ENCODE results near the gene ADTRP.

ADTRP gene

DNA sequence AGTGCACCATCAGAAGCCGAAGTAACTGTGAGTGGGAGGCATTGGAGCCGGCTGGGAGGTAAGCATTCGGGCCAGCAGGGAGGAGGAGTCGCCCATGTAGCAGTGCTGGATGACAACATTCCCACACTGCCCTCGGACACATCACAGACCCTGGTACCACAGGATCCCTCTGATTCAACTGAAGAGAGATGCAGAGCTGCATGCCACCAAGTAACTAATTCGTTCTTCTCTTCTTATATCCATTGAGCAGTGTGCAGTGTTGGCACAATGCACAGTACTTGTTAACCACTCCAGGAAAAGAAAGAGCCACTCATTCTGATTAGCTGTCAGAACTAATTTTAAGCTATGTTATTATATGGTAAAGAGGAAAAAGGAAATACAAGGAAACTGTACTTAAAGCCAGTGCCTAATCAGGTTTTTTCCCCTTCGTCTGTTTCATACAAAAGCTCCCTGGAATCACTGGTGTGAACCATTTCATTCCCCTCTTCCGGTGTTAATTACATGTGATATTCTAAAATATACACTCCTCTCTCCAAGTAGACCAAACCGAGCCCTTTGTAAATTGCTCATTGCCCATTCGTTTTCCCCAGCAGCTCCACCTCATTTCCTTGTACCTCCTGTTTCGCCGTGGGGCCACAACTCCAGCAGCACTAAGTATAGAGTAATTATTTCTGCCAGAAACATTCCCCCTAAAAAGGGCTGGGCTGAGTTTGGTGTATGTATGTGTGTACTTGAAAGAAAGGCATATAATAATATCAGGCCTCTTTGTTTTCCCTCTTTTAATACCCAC lies 32.4 kb upstream of the ADTRP start:
- H3K4me3 ChIP-seq (replicated peaks in 1 of 2; ENCODE audit: low read depth in 2 of 2, low read length in 2 of 2), result no peak overlapping the region
- TF ChIP-seq, protein P1, sequence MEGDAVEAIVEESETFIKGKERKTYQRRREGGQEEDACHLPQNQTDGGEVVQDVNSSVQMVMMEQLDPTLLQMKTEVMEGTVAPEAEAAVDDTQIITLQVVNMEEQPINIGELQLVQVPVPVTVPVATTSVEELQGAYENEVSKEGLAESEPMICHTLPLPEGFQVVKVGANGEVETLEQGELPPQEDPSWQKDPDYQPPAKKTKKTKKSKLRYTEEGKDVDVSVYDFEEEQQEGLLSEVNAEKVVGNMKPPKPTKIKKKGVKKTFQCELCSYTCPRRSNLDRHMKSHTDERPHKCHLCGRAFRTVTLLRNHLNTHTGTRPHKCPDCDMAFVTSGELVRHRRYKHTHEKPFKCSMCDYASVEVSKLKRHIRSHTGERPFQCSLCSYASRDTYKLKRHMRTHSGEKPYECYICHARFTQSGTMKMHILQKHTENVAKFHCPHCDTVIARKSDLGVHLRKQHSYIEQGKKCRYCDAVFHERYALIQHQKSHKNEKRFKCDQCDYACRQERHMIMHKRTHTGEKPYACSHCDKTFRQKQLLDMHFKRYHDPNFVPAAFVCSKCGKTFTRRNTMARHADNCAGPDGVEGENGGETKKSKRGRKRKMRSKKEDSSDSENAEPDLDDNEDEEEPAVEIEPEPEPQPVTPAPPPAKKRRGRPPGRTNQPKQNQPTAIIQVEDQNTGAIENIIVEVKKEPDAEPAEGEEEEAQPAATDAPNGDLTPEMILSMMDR (IDR thresholded peaks at IDR 0.05; ENCODE audit: low read depth, low read length), result no peak
- DNase-seq (ENCODE audit: low read depth in 2 of 2), result peak; percentile 23 to 41

DNA sequence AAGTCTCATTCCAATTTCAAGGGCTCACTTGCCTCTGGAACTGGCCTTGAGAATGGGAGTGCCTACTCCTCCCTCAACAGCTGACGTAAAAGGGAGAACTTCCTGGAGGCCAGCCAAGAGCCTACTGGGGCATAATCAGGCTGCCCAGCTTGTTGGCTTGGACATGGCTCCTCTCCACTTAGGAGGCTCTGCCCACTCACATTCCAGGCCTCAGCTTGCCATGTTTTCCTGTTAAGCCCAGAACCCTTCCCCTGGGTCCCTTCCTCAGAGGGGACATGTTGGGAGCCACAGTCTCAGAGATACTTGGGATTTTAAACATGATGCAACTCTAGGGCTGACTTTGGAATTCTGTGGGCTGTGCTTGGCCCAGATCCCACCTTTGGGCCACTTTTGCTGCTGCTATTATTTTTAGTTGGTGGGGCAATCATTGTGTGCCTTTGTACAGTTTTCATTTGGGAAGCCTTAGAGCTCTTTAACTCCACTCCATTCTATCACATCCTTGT lies 31.5 kb upstream of the ADTRP start:
- TF ChIP-seq, protein P1 (IDR thresholded peaks at IDR 0.05; ENCODE audit: low read depth, low read length), result no peak
- peak; percentile 89 to 96 for DNase-seq (ENCODE audit: low read depth in 2 of 2)
- H3K4me3 ChIP-seq (replicated peaks in 1 of 2; ENCODE audit: low read depth in 2 of 2, low read length in 2 of 2), result no peak overlapping the region

DNA sequence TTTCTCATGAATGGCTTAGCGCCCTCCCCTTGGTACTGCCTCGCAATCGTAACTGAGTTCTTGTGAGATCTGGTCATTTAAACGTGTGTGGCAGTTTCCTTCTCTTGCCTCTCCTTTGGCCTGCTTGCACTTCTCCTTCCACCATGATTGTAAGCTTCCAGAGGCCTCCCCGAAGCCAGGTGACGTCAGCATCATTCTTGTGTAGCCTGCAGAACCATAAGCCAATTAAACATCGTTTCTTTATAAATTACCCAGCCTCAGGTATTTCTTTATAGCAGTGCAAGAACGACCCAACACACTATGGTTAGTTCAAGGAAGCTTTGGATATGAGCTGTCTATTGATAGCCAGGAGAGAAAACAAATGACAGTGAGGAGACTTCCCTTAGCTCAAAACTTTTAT lies 29.5 kb upstream of the ADTRP start:
- DNase-seq (ENCODE audit: low read depth in 2 of 2), result no peak
- TF ChIP-seq, protein P1 (IDR thresholded peaks at IDR 0.05; ENCODE audit: low read depth, low read length), result no peak

DNA sequence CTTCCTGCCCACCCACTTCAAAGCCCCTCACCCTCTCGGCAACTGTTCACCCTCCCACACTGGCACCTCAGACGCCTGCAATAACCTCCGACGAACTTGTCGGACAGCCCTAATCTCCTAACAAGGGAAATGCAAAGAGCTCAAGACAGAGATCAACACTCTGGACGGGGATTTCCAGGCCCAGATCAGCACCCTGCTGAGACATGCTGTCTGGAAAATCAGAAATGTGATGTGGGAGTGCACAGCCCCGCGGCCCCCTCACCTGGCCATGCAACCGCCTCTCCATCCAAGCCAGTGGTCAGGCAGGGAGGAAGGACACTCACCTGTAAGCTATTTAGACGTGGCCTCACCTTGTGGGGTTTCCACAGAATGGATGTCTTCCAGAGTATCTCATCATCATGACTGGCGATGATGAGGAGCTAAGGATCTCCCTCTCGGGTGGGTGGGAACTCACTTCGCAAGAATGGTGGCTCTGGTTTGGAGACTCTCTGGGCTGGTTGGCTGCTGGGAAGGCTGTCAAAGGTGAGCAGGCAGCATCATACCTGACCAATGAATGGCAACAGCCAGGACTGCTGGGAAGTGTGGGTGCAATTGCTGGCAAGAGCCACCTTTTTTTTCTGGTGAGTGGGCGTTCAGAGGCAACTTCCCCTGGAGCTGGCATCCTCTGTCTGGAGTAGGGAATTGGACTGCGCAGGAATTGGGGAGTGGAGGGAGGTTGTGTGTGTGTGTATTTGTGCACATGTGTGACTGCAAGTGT lies 28.1 kb upstream of the ADTRP start:
- DNase-seq (ENCODE audit: low read depth in 2 of 2), result no peak
- TF ChIP-seq, protein P1 (IDR thresholded peaks at IDR 0.05; ENCODE audit: low read depth, low read length), result no peak
- no peak overlapping the region for H3K4me3 ChIP-seq (replicated peaks in 1 of 2; ENCODE audit: low read depth in 2 of 2, low read length in 2 of 2)

More for the DNA sequence above, 29.5 kb upstream of the ADTRP start:
- no peak overlapping the region for H3K4me3 ChIP-seq (replicated peaks in 1 of 2; ENCODE audit: low read depth in 2 of 2, low read length in 2 of 2)

DNA sequence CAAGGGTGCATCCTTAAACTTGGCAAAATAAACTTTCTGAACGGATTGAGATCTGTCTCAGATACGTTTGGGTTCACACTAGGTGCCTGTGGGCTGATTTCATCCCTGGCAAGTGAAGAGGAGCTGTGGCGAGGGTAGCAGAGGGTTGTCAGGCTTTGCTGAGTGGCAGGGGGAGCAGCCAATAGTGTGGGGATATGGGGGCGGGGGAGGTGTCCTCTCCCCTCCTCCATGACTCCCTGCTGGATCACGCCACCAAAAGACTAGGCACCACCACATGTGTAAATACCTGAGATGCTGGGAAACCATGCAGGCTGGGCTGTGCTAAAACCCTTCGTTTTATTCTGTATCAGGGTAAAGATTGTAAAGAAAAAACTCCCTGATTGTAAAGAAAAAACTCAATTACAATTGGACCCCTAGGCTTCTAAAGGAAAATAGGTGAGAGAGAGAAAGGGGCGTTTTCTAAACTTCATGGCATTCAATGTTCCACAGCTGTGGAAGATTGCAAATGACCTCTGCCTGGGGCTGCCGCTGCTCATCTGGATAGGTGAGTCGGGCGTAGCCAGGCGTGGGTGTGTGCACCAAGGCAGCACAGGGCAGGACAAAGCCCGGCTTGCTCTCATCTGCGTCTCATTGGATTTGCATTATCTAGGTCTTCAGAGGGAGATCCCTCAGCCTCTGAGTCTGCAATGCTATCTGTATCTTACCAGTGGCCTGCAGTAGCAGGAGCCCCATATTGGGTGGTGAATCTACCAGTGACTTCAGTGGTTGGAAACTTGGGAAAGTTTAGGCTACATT lies 26.9 kb upstream of the ADTRP start:
- TF ChIP-seq, protein P1 (IDR thresholded peaks at IDR 0.05; ENCODE audit: low read depth, low read length), result no peak
- no peak for DNase-seq (ENCODE audit: low read depth in 2 of 2)
- no peak overlapping the region for H3K4me3 ChIP-seq (replicated peaks in 1 of 2; ENCODE audit: low read depth in 2 of 2, low read length in 2 of 2)

DNA sequence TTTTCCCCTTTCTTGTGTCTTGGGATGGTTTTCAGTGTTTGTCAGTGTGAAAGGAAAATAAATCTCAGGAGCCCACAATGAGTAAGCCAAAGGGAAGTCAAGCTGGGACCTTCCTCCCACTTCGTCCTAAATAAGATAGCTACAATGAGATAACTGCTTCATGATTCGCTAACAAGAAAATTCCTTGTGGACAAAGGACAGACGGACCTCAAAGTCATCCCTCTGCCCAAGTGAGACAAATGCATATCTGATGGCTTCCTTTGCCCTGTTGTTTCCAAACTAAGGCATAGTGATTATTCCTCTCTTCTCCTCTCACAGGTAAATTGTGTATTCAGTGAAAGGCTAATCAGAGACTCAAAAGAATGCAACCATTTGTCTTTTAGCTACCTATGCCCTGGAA lies 26.1 kb upstream of the ADTRP start:
- no peak overlapping the region for H3K4me3 ChIP-seq (replicated peaks in 1 of 2; ENCODE audit: low read depth in 2 of 2, low read length in 2 of 2)
- TF ChIP-seq, protein P1 (IDR thresholded peaks at IDR 0.05; ENCODE audit: low read depth, low read length), result no peak
- DNase-seq (ENCODE audit: low read depth in 2 of 2), result no peak

Data from cardiac fibroblast (primary cell).